ENCODE data around the gene SOCS7. TPM values are rescaled to one million over a fixed set of nuclear protein-coding genes. Genes with fewer than 3 reads are reported as not detected.

Gene SOCS7
- total RNA-seq, 1 donor from 2014 or later = 7.5 TPM

Other genes with a start within 250 kb of the SOCS7 start
- gene TBC1D3E, start 223.9 kb upstream of the SOCS7 start, total RNA-seq = not detected in 2 replicates
- 0.44 and 1.8 TPM in 2 replicates for gene TBC1D3, start 159.3 kb upstream of the SOCS7 start, total RNA-seq
- gene MRPL45, start 54.7 kb upstream of the SOCS7 start, total RNA-seq = 26.4 and 33.1 TPM in 2 replicates
- not detected in 2 replicates for gene GPR179, start 7.9 kb upstream of the SOCS7 start, total RNA-seq
- gene ARHGAP23, start 76.6 kb downstream of the SOCS7 start, total RNA-seq = 25.5 and 33.7 TPM in 2 replicates

Measured in lung microvascular endothelial cell (primary cell).